Liver (tissue), 9 donors: Measurements from ENCODE around the gene AHDC1. TPM values are rescaled to one million over a fixed set of nuclear protein-coding genes. Genes with fewer than 3 reads are reported as not detected.
"Not testable (repeated sequence)": the region's sequence is repeated elsewhere in the genome, so short reads cannot be mapped to it uniquely, and the experiment has no call there.

Experiments used
- DNase-seq: peaks from one replicate; pipeline ENCODE4 v3.0.0-alpha.2; 2017; ENCODE audit warnings: low spot score
- H3K27ac ChIP-seq, 2 donors: one replicate each; pipeline ENCODE4 v1.7.0; 2013; ENCODE audit warnings: inconsistent platforms in 2 of 2, low read length in 2 of 2, control low read depth in 1 of 2, low read depth in 1 of 2, mild to moderate bottlenecking in 1 of 2
- H3K27me3 ChIP-seq, 4 donors: one replicate each; pipeline versions ENCODE4 v1.6.1 to v1.7.0; 2013; ENCODE audit warnings: low read length in 3 of 4, inconsistent platforms in 1 of 4, mild to moderate bottlenecking in 1 of 4, moderate library complexity in 1 of 4; ENCODE audit not compliant: control insufficient read depth in 4 of 4, insufficient read depth in 4 of 4
- H3K36me3 ChIP-seq, 4 donors: one replicate each; pipeline versions ENCODE4 v1.6.1 to v1.7.0; 2013; ENCODE audit warnings: low read length in 3 of 4, mild to moderate bottlenecking in 3 of 4, low read depth in 1 of 4, moderate library complexity in 1 of 4; ENCODE audit not compliant: control insufficient read depth in 4 of 4, insufficient read depth in 3 of 4
- H3K4me1 ChIP-seq, 4 donors: one replicate each; pipeline versions ENCODE4 v1.6.1 to v1.7.0; 2013; ENCODE audit warnings: low read length in 3 of 4, mild to moderate bottlenecking in 3 of 4, moderate library complexity in 1 of 4; ENCODE audit not compliant: control insufficient read depth in 4 of 4, insufficient read depth in 4 of 4
- H3K4me3 ChIP-seq, 3 donors: one replicate each; pipeline versions ENCODE4 v1.6.1 to v1.7.0; 2013; ENCODE audit warnings: low read length in 3 of 3, control low read depth in 1 of 3, low read depth in 1 of 3, mild to moderate bottlenecking in 1 of 3
- H3K9ac ChIP-seq, 2 donors: one replicate each; pipeline ENCODE4 v1.7.0; 2013; ENCODE audit warnings: low read length in 2 of 2, mild to moderate bottlenecking in 2 of 2, moderate library complexity in 2 of 2, control low read depth in 1 of 2, low read depth in 1 of 2
- H3K9me3 ChIP-seq, 4 donors: one replicate each; pipeline versions ENCODE4 v1.6.1 to v1.7.0; 2013; ENCODE audit warnings: low read length in 3 of 4; ENCODE audit not compliant: control insufficient read depth in 4 of 4
- FOXA1 ChIP-seq: IDR thresholded peaks from 2 replicates; pipeline ENCODE4 v1.6.1; 2016; ENCODE audit warnings: antibody characterized with exemption
- HNF4A ChIP-seq, 2 donors: conservative IDR thresholded peaks; 2 replicates each; pipeline ENCODE4 v1.6.1; 2016; ENCODE audit warnings: antibody characterized with exemption in 2 of 2, mild to moderate bottlenecking in 2 of 2
- RAD21 ChIP-seq, 2 donors: IDR thresholded peaks; 2 replicates each; pipeline ENCODE4 v1.6.1; 2016; ENCODE audit warnings: antibody characterized with exemption in 2 of 2, mild to moderate bottlenecking in 2 of 2
- YY1 ChIP-seq: IDR thresholded peaks from 2 replicates; pipeline ENCODE4 v1.6.1; 2016; ENCODE audit warnings: antibody characterized with exemption, mild to moderate bottlenecking
- WGBS: extraction: QIAGEN DNeasy Blood & Tissue Kit; methylation state at CpG from one replicate; pipeline ENCODE4 v1.1.7; 2013; 5-methylcytosine and 5-hydroxymethylcytosine counted together
- polyA plus RNA-seq, 2 donors: library from polyadenylated mRNA; stranded (reverse) in 1 of 2; unstranded in 1 of 2; fragments of 200-250 nt in 1 of 2; fragments of >200 nt in 1 of 2; fragmentation: Nextera tagmentation in 1 of 2; extraction: Ambion mirVana in 1 of 2; gene quantifications; one replicate each; pipeline versions ENCODE4 v1.2.1 to v1.2.3, GENCODE V29; 2013 to 2015
- total RNA-seq, 2 donors: library from RNA; depleted of rRNA; stranded (reverse); fragments of >200 nt; gene quantifications; one replicate each; pipeline ENCODE4 v1.2.3, GENCODE V29; 2014
- TF ChIP-seq, protein P1 (sequence below): IDR thresholded peaks from 2 replicates; pipeline ENCODE4 v1.6.1; 2016; ENCODE audit warnings: antibody characterized with exemption
- TF ChIP-seq, protein P2 (sequence below): IDR thresholded peaks from 2 replicates; pipeline ENCODE4 v1.6.1; 2016; ENCODE audit warnings: antibody characterized with exemption
- TF ChIP-seq, protein P3 (sequence below): fragments of 150-350 bp; IDR thresholded peaks from 2 replicates; pipeline ENCODE4 v1.5.1; 2017; ENCODE audit warnings: improper control_type of control experiment, low read depth, low read length; ENCODE audit not compliant: missing input control
- donor health status: healthy.
- donor health status: healthy.
- donor health status: healthy.
- donor health status: healthy.
- donor health status: healthy.

AHDC1 gene
- total and polyA plus RNA-seq, 4 donors = 2.4 to 6.5 (median 5.5) TPM

DNA sequence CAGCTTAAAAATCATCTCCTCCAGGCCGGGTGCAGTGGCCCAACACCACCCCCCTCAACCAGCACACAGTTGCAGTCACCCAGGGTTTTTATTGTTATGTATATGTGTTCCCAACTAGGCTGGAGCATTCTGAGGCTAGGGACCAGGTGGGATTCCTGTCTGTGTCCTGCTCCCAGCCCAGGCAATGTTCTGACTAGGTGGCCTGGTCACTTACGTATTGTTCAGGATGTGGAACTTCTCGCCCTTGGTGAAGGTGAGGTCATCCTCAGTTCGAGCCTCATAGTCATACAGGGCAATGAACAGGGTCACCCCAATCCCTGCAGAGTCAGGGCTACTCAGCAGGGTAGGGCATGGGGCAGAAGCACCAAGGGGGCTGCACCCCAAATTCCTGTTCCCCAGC is 18.9 kb upstream of the AHDC1 start:
- no peak overlapping the region for H3K27ac ChIP-seq
- H3K9ac ChIP-seq = no peak overlapping the region
- no peaks in the 10 kb centered on the region for H3K36me3 ChIP-seq
- no peaks in the 10 kb centered on the region for H3K27me3 ChIP-seq
- no peak for TF ChIP-seq YY1
- TF ChIP-seq, protein P1, sequence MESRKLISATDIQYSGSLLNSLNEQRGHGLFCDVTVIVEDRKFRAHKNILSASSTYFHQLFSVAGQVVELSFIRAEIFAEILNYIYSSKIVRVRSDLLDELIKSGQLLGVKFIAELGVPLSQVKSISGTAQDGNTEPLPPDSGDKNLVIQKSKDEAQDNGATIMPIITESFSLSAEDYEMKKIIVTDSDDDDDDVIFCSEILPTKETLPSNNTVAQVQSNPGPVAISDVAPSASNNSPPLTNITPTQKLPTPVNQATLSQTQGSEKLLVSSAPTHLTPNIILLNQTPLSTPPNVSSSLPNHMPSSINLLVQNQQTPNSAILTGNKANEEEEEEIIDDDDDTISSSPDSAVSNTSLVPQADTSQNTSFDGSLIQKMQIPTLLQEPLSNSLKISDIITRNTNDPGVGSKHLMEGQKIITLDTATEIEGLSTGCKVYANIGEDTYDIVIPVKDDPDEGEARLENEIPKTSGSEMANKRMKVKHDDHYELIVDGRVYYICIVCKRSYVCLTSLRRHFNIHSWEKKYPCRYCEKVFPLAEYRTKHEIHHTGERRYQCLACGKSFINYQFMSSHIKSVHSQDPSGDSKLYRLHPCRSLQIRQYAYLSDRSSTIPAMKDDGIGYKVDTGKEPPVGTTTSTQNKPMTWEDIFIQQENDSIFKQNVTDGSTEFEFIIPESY = no peak
- TF ChIP-seq, protein P2, sequence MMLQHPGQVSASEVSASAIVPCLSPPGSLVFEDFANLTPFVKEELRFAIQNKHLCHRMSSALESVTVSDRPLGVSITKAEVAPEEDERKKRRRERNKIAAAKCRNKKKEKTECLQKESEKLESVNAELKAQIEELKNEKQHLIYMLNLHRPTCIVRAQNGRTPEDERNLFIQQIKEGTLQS = no peak
- 83% methylated on average over 4 of the region's 4 CpGs for WGBS
- H3K9me3 ChIP-seq = no peaks in the 10 kb centered on the region
- no peak overlapping the region for H3K4me3 ChIP-seq
- H3K4me1 ChIP-seq = peaks cover 0 to 7% (median 0%) of the 10 kb centered on the region in 4 donors
- no peak for DNase-seq

DNA sequence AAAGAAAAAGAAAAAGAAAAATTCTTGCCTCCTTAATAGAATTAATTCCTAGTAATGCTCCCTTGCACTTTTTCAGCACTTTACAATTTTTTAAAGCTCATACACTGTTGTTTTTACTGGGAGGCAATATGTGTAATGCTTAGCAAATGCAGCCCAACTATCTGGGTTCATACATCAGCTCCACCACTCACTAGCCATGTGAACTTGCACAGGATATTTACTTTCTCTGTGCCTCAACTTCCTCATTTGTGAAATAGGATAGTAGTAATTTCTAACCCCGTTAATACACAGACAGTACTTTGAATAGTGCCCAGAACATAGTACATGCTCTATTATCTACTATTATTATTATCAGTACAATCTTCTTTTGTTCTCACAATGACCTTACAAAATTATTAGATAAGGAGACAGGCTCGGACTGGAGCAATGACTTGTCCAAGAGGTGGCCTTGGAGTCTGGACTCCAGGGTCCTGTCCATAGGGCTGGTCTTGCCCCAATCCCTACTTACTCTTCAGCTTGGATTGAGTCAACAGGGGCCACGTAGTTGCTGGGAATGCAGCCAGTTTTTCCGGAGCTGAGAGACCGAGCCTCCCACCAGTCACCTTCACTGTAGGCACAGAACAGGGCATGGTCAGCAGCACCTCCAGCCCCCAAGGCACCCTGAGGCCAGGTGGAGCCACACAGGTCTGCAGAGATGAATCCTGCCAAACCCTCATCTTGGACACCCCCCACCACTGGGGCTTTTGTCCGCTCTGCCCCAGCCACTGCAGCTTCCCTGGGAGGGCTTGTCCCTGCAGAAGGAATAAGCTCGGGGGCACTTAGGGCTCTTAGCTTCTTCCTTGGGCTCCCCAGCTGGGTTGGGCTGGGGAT is 17.3 kb upstream of the AHDC1 start:
- no peak overlapping the region for H3K9ac ChIP-seq
- H3K27me3 ChIP-seq = no peaks in the 10 kb centered on the region
- H3K36me3 ChIP-seq = no peaks in the 10 kb centered on the region
- TF ChIP-seq FOXA1 (no peak), RAD21 (IDR thresholded peaks at IDR 0.05) (no peak), HNF4A (conservative IDR thresholded peaks at IDR 0.05) (peak in 1 of 2 donors; percentile 38)
- TF ChIP-seq, protein P3, sequence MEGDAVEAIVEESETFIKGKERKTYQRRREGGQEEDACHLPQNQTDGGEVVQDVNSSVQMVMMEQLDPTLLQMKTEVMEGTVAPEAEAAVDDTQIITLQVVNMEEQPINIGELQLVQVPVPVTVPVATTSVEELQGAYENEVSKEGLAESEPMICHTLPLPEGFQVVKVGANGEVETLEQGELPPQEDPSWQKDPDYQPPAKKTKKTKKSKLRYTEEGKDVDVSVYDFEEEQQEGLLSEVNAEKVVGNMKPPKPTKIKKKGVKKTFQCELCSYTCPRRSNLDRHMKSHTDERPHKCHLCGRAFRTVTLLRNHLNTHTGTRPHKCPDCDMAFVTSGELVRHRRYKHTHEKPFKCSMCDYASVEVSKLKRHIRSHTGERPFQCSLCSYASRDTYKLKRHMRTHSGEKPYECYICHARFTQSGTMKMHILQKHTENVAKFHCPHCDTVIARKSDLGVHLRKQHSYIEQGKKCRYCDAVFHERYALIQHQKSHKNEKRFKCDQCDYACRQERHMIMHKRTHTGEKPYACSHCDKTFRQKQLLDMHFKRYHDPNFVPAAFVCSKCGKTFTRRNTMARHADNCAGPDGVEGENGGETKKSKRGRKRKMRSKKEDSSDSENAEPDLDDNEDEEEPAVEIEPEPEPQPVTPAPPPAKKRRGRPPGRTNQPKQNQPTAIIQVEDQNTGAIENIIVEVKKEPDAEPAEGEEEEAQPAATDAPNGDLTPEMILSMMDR = no peak
- no peaks in the 10 kb centered on the region for H3K9me3 ChIP-seq
- H3K4me3 ChIP-seq = no peak overlapping the region
- no peak for DNase-seq
- WGBS = 57% methylated on average over 7 of the region's 7 CpGs
- peaks cover 0 to 7% (median 0%) of the 10 kb centered on the region in 4 donors for H3K4me1 ChIP-seq
- H3K27ac ChIP-seq = no peak overlapping the region

DNA sequence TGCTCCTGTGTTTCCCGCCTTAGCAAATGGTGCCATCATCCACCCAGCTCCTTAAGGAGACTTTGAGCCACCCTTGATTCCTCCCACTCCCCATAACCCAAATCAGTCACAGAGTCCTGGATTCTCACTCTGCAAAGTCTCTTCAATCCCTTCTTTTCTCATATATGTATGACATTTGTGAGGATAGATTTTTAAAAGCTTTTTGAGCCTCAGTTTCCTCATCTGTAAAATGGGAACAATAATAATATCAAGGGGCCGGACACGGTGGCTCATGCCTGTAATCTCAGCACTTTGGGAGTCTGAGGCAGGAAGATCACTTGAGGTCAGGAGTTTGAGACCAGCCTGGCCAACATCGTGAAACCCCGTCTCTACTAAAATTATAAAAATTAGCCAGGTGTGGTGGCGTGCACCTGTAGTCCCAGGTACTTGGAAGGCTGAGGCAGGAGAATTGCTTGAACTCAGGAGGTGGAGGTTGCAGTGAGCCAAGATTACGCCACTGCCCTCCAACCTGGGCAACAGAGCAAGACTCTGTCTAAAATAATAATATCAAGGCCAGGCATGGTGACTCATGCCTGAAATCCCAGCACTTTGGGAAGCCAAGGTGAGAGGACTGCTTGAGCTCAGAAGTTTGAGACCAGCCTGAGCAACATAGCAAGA is 16.0 kb upstream of the AHDC1 start:
- DNase-seq, H3K36me3 ChIP-seq, H3K9me3 ChIP-seq, H3K27me3 ChIP-seq, H3K27ac ChIP-seq, H3K9ac ChIP-seq, H3K4me1 ChIP-seq, H3K4me3 ChIP-seq: not testable (repeated sequence)
- 95% methylated on average over 7 of the region's 7 CpGs for WGBS
